Fibroblast of the conjunctiva (primary cell): ENCODE data around the gene SYMPK.
A peak's percentile ranks its signal among the peaks of the same experiment; 100 is the strongest.
"Not testable (repeated sequence)": the region's sequence is repeated elsewhere in the genome, so short reads cannot be mapped to it uniquely, and the experiment has no call there.

ENCODE experiments used
- DNase-seq: peaks from one replicate; pipeline ENCODE4 v3.0.0-alpha.2; 2010; ENCODE audit warnings: low read depth

Gene SYMPK

DNA sequence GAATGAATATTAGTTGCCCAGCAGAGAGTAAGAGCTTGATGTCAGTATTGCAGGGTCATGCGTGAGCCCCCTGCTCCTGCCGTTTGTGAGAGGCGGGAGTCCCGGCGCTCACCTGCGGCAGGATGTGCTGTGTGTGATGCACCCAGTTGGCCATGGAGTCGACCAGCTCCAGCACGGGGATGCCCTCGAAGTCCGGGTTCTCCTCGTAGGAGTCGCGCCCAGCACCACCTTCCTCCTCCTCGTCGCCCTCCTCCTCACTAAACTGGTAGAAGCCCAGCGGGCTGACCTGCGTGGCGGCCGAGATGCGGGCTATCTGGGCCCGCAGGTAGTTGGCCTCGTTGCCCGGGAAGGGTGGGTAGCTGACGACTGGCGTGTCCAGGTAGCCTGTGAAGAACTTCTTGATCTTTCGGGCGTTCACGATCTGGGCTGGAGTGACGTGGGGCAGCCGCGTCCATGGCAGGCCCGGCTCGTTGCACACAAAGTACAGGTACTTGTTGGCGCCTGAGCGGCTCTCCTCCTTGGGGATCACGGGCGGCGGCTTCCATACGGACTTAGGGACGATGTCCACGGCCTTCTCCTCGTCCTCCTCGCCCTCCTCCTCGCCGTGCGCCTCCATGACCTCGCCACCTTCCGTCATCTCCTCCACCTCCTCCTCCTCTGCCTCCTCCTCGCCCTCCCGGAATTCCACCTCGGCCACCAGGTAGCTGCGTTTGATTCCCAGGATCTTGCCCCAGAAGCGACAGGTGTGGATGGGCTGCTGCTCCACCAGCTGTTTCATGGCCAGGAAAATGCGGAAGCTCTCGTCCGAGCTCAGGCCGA, 58.6 kb downstream of the SYMPK start:
- DNase-seq: no peak

DNA sequence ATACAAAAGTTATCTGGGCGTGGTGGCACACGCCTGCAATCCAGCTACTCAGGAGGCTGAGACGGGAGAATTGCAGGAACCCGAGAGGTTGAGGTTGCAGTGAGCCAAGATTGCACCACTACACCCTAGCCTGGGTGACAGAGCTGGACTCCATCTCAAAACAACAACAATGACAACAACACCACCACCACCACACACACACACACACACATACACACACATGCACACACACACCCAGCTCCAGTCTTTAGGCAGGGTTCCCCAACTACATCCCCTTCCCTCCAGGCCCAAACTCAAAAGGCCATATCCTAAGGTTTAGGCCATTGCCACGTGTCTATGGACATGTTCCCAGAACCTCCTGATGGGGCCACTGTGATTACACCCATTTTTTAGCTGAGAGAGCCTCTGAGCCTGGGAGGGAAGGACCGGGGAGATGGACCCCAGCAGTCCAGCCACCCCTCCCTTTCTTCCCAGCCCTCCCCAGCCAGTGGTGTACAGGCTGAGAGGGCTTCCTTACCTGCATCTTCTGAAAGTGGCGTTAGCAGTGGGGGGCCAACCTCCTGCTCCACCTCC, 61.3 kb downstream of the SYMPK start:
- no peak for DNase-seq

DNA sequence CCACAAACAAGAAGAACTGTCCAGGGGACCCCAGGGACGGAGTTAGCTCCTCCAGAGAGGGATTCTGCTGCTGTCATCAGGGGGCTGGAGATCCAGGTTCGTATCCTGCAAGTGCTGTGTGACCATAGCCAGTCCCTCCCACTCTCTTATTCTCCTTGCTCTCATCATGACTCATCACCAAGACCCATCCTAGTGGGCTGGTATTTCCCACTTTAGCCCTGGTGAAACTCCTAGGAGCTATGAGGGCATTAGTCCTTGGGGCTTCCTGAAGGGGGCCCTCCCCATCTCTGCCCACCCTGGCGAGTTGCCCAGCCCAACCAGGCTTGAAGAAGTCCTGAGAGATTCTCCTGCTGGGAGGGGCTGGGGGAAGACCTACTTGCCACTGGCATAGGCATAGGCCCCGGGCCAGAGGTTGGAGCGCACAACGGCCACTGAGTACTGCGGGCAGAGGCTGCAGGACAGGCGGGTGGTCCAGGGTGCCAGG, 62.8 kb downstream of the SYMPK start:
- no peak for DNase-seq

DNA sequence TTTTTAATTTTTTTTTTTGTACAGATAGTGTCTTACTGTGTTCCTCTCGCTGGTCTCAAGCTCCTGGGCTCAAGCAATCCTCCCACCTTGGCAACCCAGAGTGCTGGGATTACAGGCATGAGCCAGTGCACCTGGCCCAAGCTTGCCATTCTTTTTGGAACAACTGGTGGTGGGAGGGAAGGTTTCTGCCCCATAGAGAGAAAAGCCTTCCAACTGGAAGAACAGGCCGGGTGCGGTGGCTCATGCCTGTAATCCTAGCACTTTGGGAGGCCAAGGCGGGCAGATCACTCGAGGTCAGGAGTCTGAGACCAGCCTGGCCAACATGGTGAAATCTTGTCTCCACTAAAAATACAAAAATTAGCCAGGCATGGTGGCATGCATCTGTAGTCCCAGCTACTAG, 63.4 kb downstream of the SYMPK start:
- DNase-seq: not testable (repeated sequence)

- DNase-seq: peak; percentile 39
These were observed 63.9 kb downstream of the SYMPK start for GRCh38 chr19:45798995-45799517.

DNA sequence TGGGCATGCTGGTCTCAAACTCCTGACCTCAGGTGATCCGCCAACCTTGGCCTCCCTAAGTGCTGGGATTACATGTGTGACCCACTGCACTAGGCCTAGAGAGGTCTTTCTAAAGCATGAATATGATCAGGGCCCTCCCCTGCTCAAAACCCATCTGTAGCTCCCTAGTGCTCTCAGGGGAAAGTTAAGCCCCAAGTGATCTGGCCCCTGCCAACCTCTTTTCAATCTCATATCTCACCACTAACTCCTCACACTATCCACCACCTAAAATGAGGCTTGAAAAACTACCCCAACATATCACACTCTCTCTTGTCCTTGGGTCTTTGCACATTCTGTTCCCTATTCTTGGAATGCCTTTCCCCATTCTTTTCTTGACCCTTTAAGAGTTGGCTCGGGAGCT, 68.3 kb downstream of the SYMPK start:
- no peak for DNase-seq

GRCh38 chr19:45793876-45794275, 69.1 kb downstream of the SYMPK start:
- DNase-seq: no peak

DNA sequence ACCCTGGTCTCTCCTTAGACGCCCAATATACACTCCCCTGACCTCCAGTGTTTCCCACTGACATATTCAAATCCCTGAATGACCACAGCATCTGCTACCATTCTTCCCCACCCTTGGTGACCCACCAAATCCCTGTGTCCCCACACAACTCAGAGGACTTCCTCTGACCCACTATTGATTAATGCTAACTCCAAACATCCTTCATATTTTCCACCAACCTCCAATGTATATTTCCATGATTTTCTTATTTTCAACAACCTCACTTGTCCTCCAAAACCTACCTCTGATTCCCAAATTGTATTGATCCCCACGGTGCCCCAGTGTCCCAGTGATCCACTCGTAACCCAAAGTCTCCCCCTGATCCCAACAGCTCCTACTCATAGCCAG, 69.8 kb downstream of the SYMPK start:
- no peak for DNase-seq

GRCh38 chr19:45792470-45793177, 70.3 kb downstream of the SYMPK start, which contains the start of gene DMWD:
Gene DMWD, minus strand, starts transcription at chr19:45792845. Its CDS starts 89 bp downstream, at chr19:45792756.
- DNase-seq: peak; percentile 99

- DNase-seq: no peak
These were observed 71.0 kb downstream of the SYMPK start for GRCh38 chr19:45791744-45792469.

GRCh38 chr19:45790942-45791341, 72.0 kb downstream of the SYMPK start:
- no peak for DNase-seq

DNA sequence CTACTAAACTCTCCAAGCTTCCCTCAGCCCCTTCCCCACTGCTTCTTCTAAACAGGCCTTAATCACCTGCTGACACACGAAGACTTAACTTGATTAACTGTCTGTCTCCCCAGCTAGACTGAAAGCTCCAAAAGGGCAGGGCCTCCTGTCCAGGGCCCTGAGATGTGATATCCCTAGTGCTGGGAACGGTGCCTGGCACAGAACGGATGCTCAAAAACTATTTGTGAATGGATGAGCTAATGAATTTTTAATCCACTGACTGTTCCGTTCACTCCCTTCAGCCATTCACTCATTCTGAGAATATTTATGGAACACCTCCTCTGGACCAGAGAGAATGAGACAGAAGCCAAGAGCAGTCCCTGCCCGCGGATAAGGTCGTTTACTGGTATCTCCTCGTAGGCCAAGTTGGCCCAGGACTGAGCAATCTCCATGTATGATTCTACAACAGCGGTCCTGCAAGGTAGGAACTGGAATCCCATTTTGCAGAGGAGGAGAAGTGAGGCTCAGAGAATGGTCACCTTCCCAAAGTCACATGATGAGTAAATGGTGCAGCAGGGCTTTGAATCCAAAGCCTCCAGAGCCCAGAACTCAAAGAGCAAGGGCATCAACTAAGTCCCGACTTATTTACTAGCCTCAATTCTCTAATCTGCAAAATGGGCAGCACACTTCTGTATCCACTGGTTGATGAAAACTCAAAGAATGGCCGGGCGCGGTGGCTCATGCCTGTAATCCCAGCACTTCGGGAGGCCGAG, 73.7 kb downstream of the SYMPK start:
- DNase-seq: no peak

GRCh38 chr19:45786533-45786894, 76.4 kb downstream of the SYMPK start:
- DNase-seq: no peak

DNA sequence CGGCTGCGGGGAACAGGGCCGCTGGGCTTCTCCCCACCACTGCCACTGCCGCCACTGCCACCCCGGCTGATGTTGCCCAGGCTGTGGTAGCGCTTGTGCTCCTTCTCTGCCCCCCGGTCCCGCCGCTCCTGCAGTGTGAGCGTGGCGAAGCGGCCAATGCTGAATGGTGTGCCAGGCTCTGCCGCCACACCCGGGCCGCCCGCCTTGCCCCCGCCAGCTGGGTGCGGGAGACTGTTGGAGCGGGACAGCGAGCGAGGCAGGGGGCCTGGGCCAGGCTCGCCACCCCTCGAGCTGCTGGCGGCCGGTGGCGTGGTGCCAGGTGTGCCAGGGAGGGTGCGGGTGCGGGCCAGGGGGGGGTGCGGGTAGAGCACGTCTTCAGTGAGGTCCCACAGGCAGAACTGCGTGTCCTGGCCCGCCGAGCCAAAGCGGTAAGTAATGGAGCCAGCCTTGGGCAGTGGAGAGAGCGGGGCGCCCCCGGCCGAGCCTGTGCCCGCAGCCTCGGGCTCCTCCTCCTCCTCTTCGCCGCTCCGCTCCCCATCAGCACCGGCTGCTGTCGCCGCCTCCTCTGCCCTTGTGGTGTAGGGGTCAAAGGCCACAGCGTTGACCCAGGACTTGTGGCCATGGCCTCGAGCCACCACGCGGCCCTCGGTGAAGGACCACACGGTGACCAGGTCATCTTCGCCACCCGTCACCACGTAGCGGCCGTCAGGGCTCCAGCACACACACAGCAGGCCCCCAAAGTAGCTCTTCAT, 77.0 kb downstream of the SYMPK start:
- no peak for DNase-seq

GRCh38 chr19:45785097-45785496, 77.8 kb downstream of the SYMPK start:
- DNase-seq: no peak

GRCh38 chr19:45784096-45784495, 78.9 kb downstream of the SYMPK start:
- DNase-seq: no peak

DNA sequence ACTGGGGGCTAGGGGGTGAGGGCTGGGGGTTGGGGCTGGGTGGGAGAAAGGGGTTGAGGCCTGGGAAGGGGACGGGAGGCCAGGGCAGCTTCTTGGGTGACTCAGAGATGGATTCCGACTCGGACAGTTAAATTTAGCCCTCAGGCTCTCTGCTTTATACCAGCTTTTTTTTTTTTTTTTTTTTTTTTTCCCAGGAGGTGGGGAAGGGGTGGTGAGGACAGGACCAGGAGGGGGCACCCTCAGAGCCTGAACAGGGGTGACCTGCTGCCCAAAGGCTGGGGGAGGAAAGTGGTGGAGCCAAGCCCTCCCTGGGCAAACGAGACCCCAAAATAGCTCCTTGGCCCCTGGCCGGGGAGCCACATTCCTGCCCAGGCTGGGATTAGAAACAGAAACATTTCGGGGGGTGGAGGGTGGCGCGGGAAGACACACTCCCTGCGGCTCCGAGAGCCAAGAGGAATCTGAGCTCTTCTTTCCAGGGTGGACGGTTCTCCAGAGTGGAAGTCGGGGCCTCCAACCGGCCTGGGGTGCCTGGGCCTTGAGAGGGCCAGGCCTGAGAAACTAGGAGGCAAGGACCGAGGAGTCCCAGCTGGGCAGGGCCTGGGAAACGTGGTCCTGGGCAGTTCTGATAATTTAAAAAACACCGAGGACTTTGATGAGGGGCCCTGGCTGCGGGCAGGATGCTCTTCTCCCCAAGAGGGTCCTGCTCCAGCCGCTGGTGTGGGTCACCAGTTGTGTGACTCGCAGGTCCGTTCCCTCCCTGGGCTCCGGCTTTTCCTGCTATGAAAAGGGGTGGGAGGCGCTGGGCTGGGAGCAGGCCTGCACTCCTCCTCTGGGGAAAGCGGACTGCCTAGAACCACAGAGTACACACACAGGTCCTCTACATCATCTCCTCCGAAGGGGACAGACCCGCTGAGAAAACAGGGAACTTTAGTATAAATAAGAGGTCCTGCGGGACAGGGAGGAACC, 79.8 kb downstream of the SYMPK start:
- peak; percentile 60 for DNase-seq

- DNase-seq: no peak
These were observed 80.7 kb downstream of the SYMPK start, which contains the start of gene DMPK for GRCh38 chr19:45782162-45782691. Gene DMPK, minus strand, starts transcription at chr19:45782490. Its CDS starts 138 bp downstream, at chr19:45782352.
